ENCODE results near the gene PAK5. TPM values are rescaled to one million over a fixed set of nuclear protein-coding genes. Genes with fewer than 3 reads are reported as not detected.

The PAK5 gene
- total RNA-seq, 1 experiment from 2014 or later, result not detected

- no peaks in the 10 kb centered on the region for H3F3A ChIP-seq (ENCODE audit: insufficient read depth, low read depth)
- no peaks in the 10 kb centered on the region for H4K20me1 ChIP-seq (ENCODE audit: insufficient read depth)
- H3K27ac ChIP-seq, result no peak overlapping the region
- no peak overlapping the region for H2AFZ ChIP-seq
- no peaks in the 10 kb centered on the region for H3K36me3 ChIP-seq (ENCODE audit: low read depth)
- H3K79me2 ChIP-seq (ENCODE audit: low read depth), result no peaks in the 10 kb centered on the region
- 0 out of 2 replicates have a peak, but pooled peaks cover 3% of the 10 kb centered on the region for H3K9me2 ChIP-seq (ENCODE audit: insufficient read depth)
- no peaks in the 10 kb centered on the region for H3K9me3 ChIP-seq (ENCODE audit: insufficient read depth, low read depth)
- no TSS peak for BruUV-seq (replicated peaks)
- intact Hi-C loops (cut with micrococcal nuclease; ENCODE audit: unreplicated experiment), result no loop called here
- ChIA-PET CTCF (no interaction called here), POLR2A (ENCODE audit: unreplicated experiment) (interaction anchor here (0.7 kb wide), 1 partner anchor 384 kb away, joined by 3 read pairs; no protein-coding TSS in a partner anchor)
- no peak for DNase-seq
- no peak overlapping the region for H3K4me2 ChIP-seq
- no peaks in the 10 kb centered on the region for H3K4me1 ChIP-seq (replicated peaks; ENCODE audit: insufficient read depth)
- TF ChIP-seq EZH2 (IDR thresholded peaks at IDR 0.05; ENCODE audit: low read depth), result no peak
- no peak for TF ChIP-seq CTCF (conservative IDR thresholded peaks at IDR 0.05)
- no peak overlapping the region for H3K4me3 ChIP-seq
- H3K27me3 ChIP-seq (ENCODE audit: insufficient read depth, low read depth), result peaks cover 56% of the 10 kb centered on the region
Measured at GRCh38 chr20:9503526-9504245, 335.2 kb downstream of the PAK5 start.

- no peaks in the 10 kb centered on the region for H4K20me1 ChIP-seq (ENCODE audit: insufficient read depth)
- TF ChIP-seq CTCF (conservative IDR thresholded peaks at IDR 0.05) (no peak), EZH2 (IDR thresholded peaks at IDR 0.05; ENCODE audit: low read depth) (no peak)
- no peaks in the 10 kb centered on the region for H3F3A ChIP-seq (ENCODE audit: insufficient read depth, low read depth)
- ChIA-PET POLR2A (ENCODE audit: unreplicated experiment) (no interaction called here), CTCF (no interaction called here)
- intact Hi-C loops (cut with micrococcal nuclease; ENCODE audit: unreplicated experiment), result no loop called here
- H3K79me2 ChIP-seq (ENCODE audit: low read depth), result no peaks in the 10 kb centered on the region
- H3K27ac ChIP-seq, result no peak overlapping the region
- H3K36me3 ChIP-seq (ENCODE audit: low read depth), result no peaks in the 10 kb centered on the region
- no peak overlapping the region for H3K4me2 ChIP-seq
- no peak for DNase-seq
- 0 out of 2 replicates have a peak, but pooled peaks cover 3% of the 10 kb centered on the region for H3K9me2 ChIP-seq (ENCODE audit: insufficient read depth)
- no peaks in the 10 kb centered on the region for H3K9me3 ChIP-seq (ENCODE audit: insufficient read depth, low read depth)
- no TSS peak for BruUV-seq (replicated peaks)
- peaks cover 34% of the 10 kb centered on the region for H3K27me3 ChIP-seq (ENCODE audit: insufficient read depth, low read depth)
- H3K4me1 ChIP-seq (replicated peaks; ENCODE audit: insufficient read depth), result no peaks in the 10 kb centered on the region
- H3K4me3 ChIP-seq, result no peak overlapping the region
- no peak overlapping the region for H2AFZ ChIP-seq
Measured at GRCh38 chr20:9501473-9501872, 337.4 kb downstream of the PAK5 start.

GRCh38 chr20:9500121-9500520 lies 338.8 kb downstream of the PAK5 start:
- Histone ChIP-seq H3K4me2 (no peak overlapping the region), H3K9me3 (ENCODE audit: insufficient read depth, low read depth) (no peaks in the 10 kb centered on the region), H3F3A (ENCODE audit: insufficient read depth, low read depth) (no peaks in the 10 kb centered on the region), H3K4me1 (replicated peaks; ENCODE audit: insufficient read depth) (no peaks in the 10 kb centered on the region), H3K36me3 (ENCODE audit: low read depth) (no peaks in the 10 kb centered on the region), H3K27me3 (ENCODE audit: insufficient read depth, low read depth) (peaks cover 34% of the 10 kb centered on the region; the same call in 1 of the 2 replicates), H3K79me2 (ENCODE audit: low read depth) (no peaks in the 10 kb centered on the region), H3K27ac (no peak overlapping the region), H3K9me2 (ENCODE audit: insufficient read depth) (0 out of 2 replicates have a peak, but pooled peaks cover 3% of the 10 kb centered on the region), H4K20me1 (ENCODE audit: insufficient read depth) (no peaks in the 10 kb centered on the region), H2AFZ (no peak overlapping the region), H3K4me3 (no peak overlapping the region)
- no peak for TF ChIP-seq EZH2 (IDR thresholded peaks at IDR 0.05; ENCODE audit: low read depth)
- no peak for DNase-seq
- ChIA-PET CTCF (no interaction called here), POLR2A (ENCODE audit: unreplicated experiment) (no interaction called here)
- no TSS peak for BruUV-seq (replicated peaks)
- intact Hi-C loops (cut with micrococcal nuclease; ENCODE audit: unreplicated experiment), result no loop called here

All from PC-9 (cell line).